HepG2 (cell line): ENCODE results near the gene ELOVL2. TPM values are rescaled to one million over a fixed set of nuclear protein-coding genes. Genes with fewer than 3 reads are reported as not detected.
A peak's percentile ranks its signal among the peaks of the same experiment; 100 is the strongest.

Source experiments
- ATAC-seq: fragments of 200-7000 bp; cut with Tn5 transposase; 3 replicates; pipeline ENCODE4 v1.9.1; 2020; ENCODE audit warnings: mild to moderate bottlenecking, moderate library complexity
- BruUV-seq: library from RNA; stranded (reverse); fragments of 400-500 nt; replicated peaks from 2 replicates; lab custom pipeline; 2021; lab: Mats Ljungman, UMichigan
- CTCF ChIA-PET: fragments of 300-600 bp; formaldehyde crosslinking; extraction: SDS; loops from one replicate; lab custom pipeline; 2021; ENCODE audit warnings: low total read pairs, inconsistent platforms, low intra/inter-chr PET ratio; lab: Yijun Ruan, JAX
- POLR2A ChIA-PET: fragments of 350-600 bp; sonication (Branson Sonifier 250); formaldehyde crosslinking; loops from one replicate; lab custom pipeline; 2020; ENCODE audit warnings: antibody characterized with exemption, inconsistent platforms; lab: Yijun Ruan, JAX
- DNase-seq: peaks from one replicate; pipeline ENCODE4 v3.0.0-alpha.2; 2015; ENCODE audit warnings: low spot score
- FAIRE-seq: peaks from 3 replicates; lab custom pipeline; 2011; peaks lifted over from hg19 to GRCh38; lab: Jason Lieb, UNC
- H2AFZ ChIP-seq: one replicate; pipeline ENCODE4 v1.6.1; 2011; ENCODE audit warnings: low read length, inconsistent platforms
- H3K27ac ChIP-seq: fragments of 300-600 bp; 3 replicates; pipeline ENCODE4 v1.8.0; 2011; ENCODE audit warnings: mixed run types, mild to moderate bottlenecking, mixed read lengths, low read length, inconsistent platforms; ENCODE audit not compliant: insufficient read depth; ENCODE audit errors: extremely low read length
- H3K27me3 ChIP-seq, 2 experiments: fragments of 200-600 bp in 1 of 2; 2 replicates in 1 of 2; 3 replicates in 1 of 2; pipeline versions ENCODE4 v1.6.0 to v1.8.0; 2011; ENCODE audit warnings: low read length in 2 of 2, mild to moderate bottlenecking in 2 of 2, moderate library complexity in 2 of 2, inconsistent platforms in 1 of 2; ENCODE audit not compliant: insufficient read depth in 2 of 2, control insufficient read depth in 1 of 2
- H3K36me3 ChIP-seq, 2 experiments: fragments of 200-600 bp in 1 of 2; replicated peaks in 1 of 2; 2 replicates in 1 of 2; 3 replicates in 1 of 2; pipeline versions ENCODE4 v1.5.1 to v1.8.0; 2011; ENCODE audit warnings: low read length in 2 of 2, inconsistent platforms in 1 of 2; ENCODE audit not compliant: insufficient read depth in 2 of 2, control insufficient read depth in 1 of 2
- H3K4me1 ChIP-seq: 2 replicates; pipeline ENCODE4 v1.5.1; 2012; ENCODE audit warnings: low read length, inconsistent platforms; ENCODE audit not compliant: insufficient read depth
- H3K4me2 ChIP-seq: 2 replicates; pipeline ENCODE4 v1.6.0; 2011; ENCODE audit warnings: low read depth, low read length, inconsistent platforms
- H3K4me3 ChIP-seq, 3 experiments: fragments of 200-600 bp in 1 of 3; sonication (generic), shearing (Covaris generic) in 1 of 3; replicated peaks in 1 of 3; 2 replicates each; pipeline ENCODE4 v1.5.1; 2011 to 2016; ENCODE audit warnings: low read length in 3 of 3, inconsistent platforms in 2 of 3, low read depth in 2 of 3, mild to moderate bottlenecking in 2 of 3, control low read depth in 1 of 3, mixed read lengths in 1 of 3; ENCODE audit not compliant: insufficient read depth in 1 of 3
- H3K79me2 ChIP-seq: one replicate; pipeline ENCODE4 v1.6.1; 2011; ENCODE audit warnings: low read length, inconsistent platforms; ENCODE audit not compliant: insufficient read depth
- H3K9ac ChIP-seq: 2 replicates; pipeline ENCODE4 v1.6.0; 2011; ENCODE audit warnings: mild to moderate bottlenecking, low read depth, low read length, inconsistent platforms; ENCODE audit not compliant: insufficient read depth
- H3K9me3 ChIP-seq: 2 replicates; pipeline ENCODE4 v1.5.1; 2012; ENCODE audit warnings: mild to moderate bottlenecking, low read length
- H4K20me1 ChIP-seq: 2 replicates; pipeline ENCODE4 v1.6.0; 2011; ENCODE audit warnings: inconsistent platforms, mild to moderate bottlenecking, low read length, moderate library complexity; ENCODE audit not compliant: insufficient read depth
- CREB1 ChIP-seq, 2 experiments: fragments of 450-650 bp in 1 of 2; IDR thresholded peaks; 2 replicates each; pipeline ENCODE4 v1.6.1; 2016 to 2017; ENCODE audit warnings: control low read depth in 1 of 2, mild to moderate bottlenecking in 1 of 2, missing compliant biosample characterization in 1 of 2, missing genetic modification characterization in 1 of 2
- FOXA1 ChIP-seq, 2 experiments: fragments of 450-650 bp in 1 of 2; sonication (generic) in 1 of 2; formaldehyde crosslinking in 1 of 2; IDR thresholded peaks; 2 replicates each; pipeline versions ENCODE4 v1.4.0 to v1.6.1; 2016 to 2020; ENCODE audit warnings: missing genetic modification reagents in 1 of 2
- GLMP ChIP-seq: sonication (generic); formaldehyde crosslinking; IDR thresholded peaks from 2 replicates; pipeline ENCODE4 v1.9.0; 2021; ENCODE audit warnings: missing genetic modification reagents, mild to moderate bottlenecking, borderline replicate concordance
- ISL2 ChIP-seq: sonication (generic); formaldehyde crosslinking; IDR thresholded peaks from 2 replicates; pipeline ENCODE4 v1.5.0; 2020; ENCODE audit warnings: missing genetic modification reagents
- MLXIP ChIP-seq: sonication (generic); formaldehyde crosslinking; IDR thresholded peaks from 2 replicates; pipeline ENCODE4 v1.9.0; 2021; ENCODE audit warnings: missing genetic modification reagents, borderline replicate concordance
- PHF21A ChIP-seq: sonication (generic); formaldehyde crosslinking; IDR thresholded peaks from 2 replicates; pipeline ENCODE4 v1.5.0; 2020; ENCODE audit warnings: mild to moderate bottlenecking, missing genetic modification reagents
- SMAD1 ChIP-seq: sonication (generic); formaldehyde crosslinking; IDR thresholded peaks from 2 replicates; pipeline ENCODE4 v1.4.0; 2020; ENCODE audit warnings: missing genetic modification reagents, low read depth, mild to moderate bottlenecking, borderline replicate concordance
- YEATS4 ChIP-seq: sonication (generic); formaldehyde crosslinking; IDR thresholded peaks from 2 replicates; pipeline ENCODE4 v1.4.0; 2020; ENCODE audit warnings: missing genetic modification reagents, borderline replicate concordance
- ZBTB7B ChIP-seq: sonication (generic); formaldehyde crosslinking; IDR thresholded peaks from 2 replicates; pipeline ENCODE4 v1.4.0; 2020; ENCODE audit warnings: missing genetic modification reagents
- ZFX ChIP-seq: sonication (generic); formaldehyde crosslinking; IDR thresholded peaks from 2 replicates; pipeline ENCODE4 v1.4.0; 2020; ENCODE audit warnings: mild to moderate bottlenecking, low read depth, missing genetic modification reagents, moderate library complexity
- ZKSCAN1 ChIP-seq: fragments of 150-350 bp; IDR thresholded peaks from 2 replicates; pipeline ENCODE4 v1.6.1; 2014; ENCODE audit warnings: low read length
- ZNF354B ChIP-seq: sonication (generic); formaldehyde crosslinking; IDR thresholded peaks from 2 replicates; pipeline ENCODE4 v1.8.0; 2022; ENCODE audit warnings: mild to moderate bottlenecking, missing genetic modification reagents
- ZNF639 ChIP-seq: conservative IDR thresholded peaks from 2 replicates; pipeline ENCODE4 v1.6.1; 2018; ENCODE audit warnings: missing genetic modification reagents
- WGBS: methylation state at CpG from one replicate; pipeline ENCODE4 v1.1.6; 2017; ENCODE audit warnings: low lambda C conversion rate; 5-methylcytosine and 5-hydroxymethylcytosine counted together
- in situ Hi-C: cut with HindIII; loops from 2 replicates; pipeline ENCODE4 v1.10.0; 2017; ENCODE audit warnings: low pct_unique_long_range_greater_than_20kb; ENCODE audit not compliant: extremely low pct_ligation_motif_present
- intact Hi-C: fragments of 100-400 bp; cut with micrococcal nuclease; formaldehyde crosslinking; loops from one replicate; pipeline ENCODE4 v1.10.0; 2022; ENCODE audit not compliant: unreplicated experiment
- polyA plus RNA-seq, 8 experiments: library from polyadenylated mRNA; depleted of rRNA in 3 of 8; stranded (reverse) in 7 of 8; unstranded in 1 of 8; fragments of >200 nt; fragmentation: Illumina TruSeq in 4 of 8; extraction: Trizol in 4 of 8; gene quantifications; 2 replicates each; pipeline versions ENCODE4 v1.2.1 to v1.2.3, GENCODE V29; 2011 to 2016; ENCODE audit warnings: low read depth in 4 of 8, missing spikeins in 1 of 8, mixed read lengths in 1 of 8; ENCODE audit not compliant: insufficient read depth in 1 of 8
- total RNA-seq, 5 experiments: library from RNA; depleted of rRNA; stranded (reverse); fragments of >200 nt; fragmentation: Illumina TruSeq; extraction: Trizol; gene quantifications; 2 replicates each; pipeline ENCODE4 v1.2.3, GENCODE V29; 2016; ENCODE audit warnings: low read depth in 1 of 5

ELOVL2 gene
- total and polyA plus RNA-seq, 2 of the 13 experiments (the other 11 are each of a cell fraction or from before 2014, with no cell fraction given), result 43.6 to 65.4 TPM

- no peaks in the 10 kb centered on the region for H4K20me1 ChIP-seq
- 61% methylated on average over 3 of the region's 3 CpGs for WGBS
- BruUV-seq, result no TSS peak
- in situ Hi-C loops, result no loop called here
- no peaks in the 10 kb centered on the region for H3K9me3 ChIP-seq
- no peak overlapping the region for H2AFZ ChIP-seq
- ChIA-PET POLR2A (no interaction called here), CTCF (no interaction called here)
- H3K4me1 ChIP-seq, result no peaks in the 10 kb centered on the region
- TF ChIP-seq SMAD1 (CRISPR knock-in tag) (no peak), ISL2 (no peak), GLMP (CRISPR knock-in tag) (no peak), ZNF354B (CRISPR knock-in tag) (no peak)
- FAIRE-seq (no peak), DNase-seq (no peak), ATAC-seq (no peak)
- no peak overlapping the region for H3K27ac ChIP-seq
- no peaks in the 10 kb centered on the region for H3K79me2 ChIP-seq
- no peak overlapping the region for H3K9ac ChIP-seq
- no peaks in the 10 kb centered on the region for H3K36me3 ChIP-seq
- H3K27me3 ChIP-seq, result peaks cover 0 to 10% of the 10 kb centered on the region in 2 experiments; a peak in 1 of 5 replicates
- intact Hi-C loops, result no loop called here
- H3K4me2 ChIP-seq, result no peak overlapping the region
- no peak overlapping the region for H3K4me3 ChIP-seq
Observed at GRCh38 chr6:10972196-10972595, 71.9 kb downstream of the ELOVL2 start.

GRCh38 chr6:10970731-10971130 is 73.4 kb downstream of the ELOVL2 start:
- H3K79me2 ChIP-seq, result no peaks in the 10 kb centered on the region
- H3K27ac ChIP-seq, result no peak overlapping the region
- H2AFZ ChIP-seq, result no peak overlapping the region
- CTCF ChIA-PET, result no interaction called here
- H3K4me2 ChIP-seq, result no peak overlapping the region
- no TSS peak for BruUV-seq
- no peaks in the 10 kb centered on the region for H3K4me1 ChIP-seq
- H3K36me3 ChIP-seq, result no peaks in the 10 kb centered on the region
- no peaks in the 10 kb centered on the region for H4K20me1 ChIP-seq
- in situ Hi-C loops (no loop called here), intact Hi-C loops (no loop called here)
- FAIRE-seq (no peak), ATAC-seq (peak; percentile 48; the same call in 2 of the 3 replicates), DNase-seq (no peak)
- H3K4me3 ChIP-seq, result no peak overlapping the region
- 85% methylated on average over 3 of the region's 3 CpGs for WGBS
- POLR2A ChIA-PET, result no interaction called here
- H3K9ac ChIP-seq, result no peak overlapping the region
- H3K9me3 ChIP-seq, result peaks cover 9% of the 10 kb centered on the region; the same call in 1 of the 2 replicates
- H3K27me3 ChIP-seq, result peaks cover 0 to 10% of the 10 kb centered on the region in 2 experiments; a peak in 1 of 5 replicates
- TF ChIP-seq FOXA1 (IDR thresholded peaks at IDR 0.05), result no peak
- no peak for TF ChIP-seq FOXA1 (CRISPR knock-in tag; IDR thresholded peaks at IDR 0.05)
- TF ChIP-seq ZFX (CRISPR knock-in tag), result no peak
- no peak for TF ChIP-seq ZNF639 (CRISPR knock-in tag)
- no peak for TF ChIP-seq MLXIP (CRISPR knock-in tag)
- TF ChIP-seq ZKSCAN1, result no peak
- TF ChIP-seq CREB1 (IDR thresholded peaks at IDR 0.05), result no peak
- no peak for TF ChIP-seq CREB1 (CRISPR knock-in tag; IDR thresholded peaks at IDR 0.05)
- TF ChIP-seq ZBTB7B (CRISPR knock-in tag), result no peak
- no peak for TF ChIP-seq PHF21A (CRISPR knock-in tag)
- TF ChIP-seq YEATS4 (CRISPR knock-in tag), result no peak
